ENCODE data around the gene BYSL. TPM values are rescaled to one million over a fixed set of nuclear protein-coding genes. Genes with fewer than 3 reads are reported as not detected.
A peak's percentile ranks its signal among the peaks of the same experiment; 100 is the strongest.

Gene BYSL
- total RNA-seq, 1 donor from 2014 or later = 11.5 TPM

DNA sequence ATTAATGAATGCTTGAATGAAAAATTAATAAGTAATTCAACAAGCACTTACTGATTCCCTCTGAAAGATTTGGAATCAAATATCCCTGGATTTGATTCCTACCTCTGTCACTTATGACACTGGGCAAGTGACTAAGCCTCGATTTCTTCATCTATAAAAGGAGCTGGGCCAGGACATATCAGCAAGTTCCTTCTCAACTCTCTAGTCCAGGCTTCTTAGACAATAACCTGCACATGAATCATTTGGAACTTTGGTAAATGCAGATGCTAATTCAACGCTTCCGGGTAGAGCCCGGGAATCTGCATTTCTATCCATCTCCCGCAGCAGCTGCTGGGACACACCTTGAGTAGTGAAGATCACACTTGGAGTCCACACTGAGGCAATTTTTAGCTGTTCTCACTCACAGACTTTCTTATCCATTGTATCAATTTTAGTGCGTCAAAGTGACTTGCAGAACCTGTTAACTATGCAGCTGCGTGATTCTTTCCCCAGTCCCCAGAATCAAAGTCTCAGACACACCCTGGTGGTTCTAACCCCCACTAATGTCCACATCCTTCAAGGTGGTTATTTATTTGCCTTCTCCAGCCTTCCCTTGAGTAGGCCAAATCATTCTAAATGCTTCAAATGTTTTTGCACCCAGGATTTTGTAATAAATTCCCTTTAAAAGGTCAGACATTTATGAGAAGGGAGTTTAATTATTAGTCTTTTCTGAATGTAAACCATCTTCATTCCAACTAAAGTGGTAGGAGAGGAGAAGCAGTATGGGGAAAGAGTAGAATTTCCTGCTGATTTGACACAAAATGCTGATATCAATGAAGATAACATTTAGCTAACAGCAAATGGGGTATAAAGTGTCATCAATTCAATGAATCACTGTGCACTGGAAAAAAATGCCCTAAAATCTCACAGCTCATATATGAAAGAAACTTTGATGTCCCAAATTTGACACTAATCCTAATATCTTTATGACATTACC, 46.3 kb downstream of the BYSL start:
- Histone ChIP-seq H3K9ac (no peak overlapping the region), H3K27ac (no peak overlapping the region), H3K4me1 (peaks cover 27% of the 10 kb centered on the region), H3K9me3 (ENCODE audit: low read depth) (no peaks in the 10 kb centered on the region), H3K36me3 (no peaks in the 10 kb centered on the region), H2AFZ (replicated peaks) (no peak overlapping the region), H3K79me2 (ENCODE audit: low read depth) (no peaks in the 10 kb centered on the region), H3F3A (ENCODE audit: low read depth) (peaks cover 20% of the 10 kb centered on the region), H4K20me1 (ENCODE audit: low read depth) (peaks cover 10% of the 10 kb centered on the region), H3K4me3 (no peak overlapping the region), H3K27me3 (no peaks in the 10 kb centered on the region), H3K4me2 (peak overlapping the region; percentile 29)
- no peak overlapping the region for H3K4me3 Mint-ChIP-seq
- TF ChIP-seq, protein P1, sequence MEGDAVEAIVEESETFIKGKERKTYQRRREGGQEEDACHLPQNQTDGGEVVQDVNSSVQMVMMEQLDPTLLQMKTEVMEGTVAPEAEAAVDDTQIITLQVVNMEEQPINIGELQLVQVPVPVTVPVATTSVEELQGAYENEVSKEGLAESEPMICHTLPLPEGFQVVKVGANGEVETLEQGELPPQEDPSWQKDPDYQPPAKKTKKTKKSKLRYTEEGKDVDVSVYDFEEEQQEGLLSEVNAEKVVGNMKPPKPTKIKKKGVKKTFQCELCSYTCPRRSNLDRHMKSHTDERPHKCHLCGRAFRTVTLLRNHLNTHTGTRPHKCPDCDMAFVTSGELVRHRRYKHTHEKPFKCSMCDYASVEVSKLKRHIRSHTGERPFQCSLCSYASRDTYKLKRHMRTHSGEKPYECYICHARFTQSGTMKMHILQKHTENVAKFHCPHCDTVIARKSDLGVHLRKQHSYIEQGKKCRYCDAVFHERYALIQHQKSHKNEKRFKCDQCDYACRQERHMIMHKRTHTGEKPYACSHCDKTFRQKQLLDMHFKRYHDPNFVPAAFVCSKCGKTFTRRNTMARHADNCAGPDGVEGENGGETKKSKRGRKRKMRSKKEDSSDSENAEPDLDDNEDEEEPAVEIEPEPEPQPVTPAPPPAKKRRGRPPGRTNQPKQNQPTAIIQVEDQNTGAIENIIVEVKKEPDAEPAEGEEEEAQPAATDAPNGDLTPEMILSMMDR (IDR thresholded peaks at IDR 0.05) = no peak
- TF ChIP-seq EZH2phosphoT487 (IDR thresholded peaks at IDR 0.05) = no peak
- TF ChIP-seq EZH2 (IDR thresholded peaks at IDR 0.05) = no peak
- H3K27me3 Mint-ChIP-seq (ENCODE audit: insufficient read depth, low read depth) = peaks cover 8% of the 10 kb centered on the region
- H3K27ac Mint-ChIP-seq = no peak overlapping the region
- no peaks in the 10 kb centered on the region for H3K9me3 Mint-ChIP-seq
- no peaks in the 10 kb centered on the region for H3K36me3 Mint-ChIP-seq
- peaks cover 46% of the 10 kb centered on the region for H3K4me1 Mint-ChIP-seq
- DNase-seq (ENCODE audit: low spot score) = no peak

DNA sequence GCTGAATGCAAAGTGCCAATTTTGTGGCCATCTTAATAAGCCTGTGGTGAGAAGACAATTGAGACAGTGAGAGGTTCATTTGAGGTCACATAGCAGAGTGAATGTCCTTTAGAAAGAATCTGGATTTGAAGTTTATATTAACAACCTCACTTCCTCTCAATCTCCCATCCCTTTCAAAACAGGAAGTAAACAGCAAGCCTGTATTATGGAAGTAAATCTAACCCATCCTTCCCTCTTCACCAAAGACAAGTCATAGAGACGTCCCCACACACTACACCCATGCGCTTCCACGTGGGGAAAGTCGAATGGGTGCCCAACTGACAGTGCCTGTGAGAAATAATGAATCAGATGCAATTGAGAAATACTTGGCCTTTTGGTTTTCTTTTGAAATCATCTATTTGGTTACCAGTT, 49.1 kb downstream of the BYSL start:
- no peaks in the 10 kb centered on the region for H3K27me3 ChIP-seq
- peak overlapping the region; percentile 50 for H3K27ac Mint-ChIP-seq
- H4K20me1 ChIP-seq (ENCODE audit: low read depth) = peaks cover 4% of the 10 kb centered on the region
- no peak overlapping the region for H2AFZ ChIP-seq (replicated peaks)
- H3K4me1 Mint-ChIP-seq = peaks cover 30% of the 10 kb centered on the region
- H3K36me3 Mint-ChIP-seq = no peaks in the 10 kb centered on the region
- H3K9me3 Mint-ChIP-seq = no peaks in the 10 kb centered on the region
- H3K36me3 ChIP-seq = no peaks in the 10 kb centered on the region
- H3F3A ChIP-seq (ENCODE audit: low read depth) = peaks cover 13% of the 10 kb centered on the region
- no peak overlapping the region for H3K4me3 ChIP-seq
- no peaks in the 10 kb centered on the region for H3K9me3 ChIP-seq (ENCODE audit: low read depth)
- no peak overlapping the region for H3K4me3 Mint-ChIP-seq
- no peak overlapping the region for H3K4me2 ChIP-seq
- no peaks in the 10 kb centered on the region for H3K79me2 ChIP-seq (ENCODE audit: low read depth)
- H3K9ac ChIP-seq = no peak overlapping the region
- peaks cover 23% of the 10 kb centered on the region for H3K4me1 ChIP-seq
- H3K27me3 Mint-ChIP-seq (ENCODE audit: insufficient read depth, low read depth) = peaks cover 5% of the 10 kb centered on the region
- TF ChIP-seq EZH2 (IDR thresholded peaks at IDR 0.05) (no peak), EZH2phosphoT487 (IDR thresholded peaks at IDR 0.05) (no peak)
- TF ChIP-seq, protein P1 (IDR thresholded peaks at IDR 0.05) = no peak
- DNase-seq (ENCODE audit: low spot score) = no peak
- no peak overlapping the region for H3K27ac ChIP-seq

DNA sequence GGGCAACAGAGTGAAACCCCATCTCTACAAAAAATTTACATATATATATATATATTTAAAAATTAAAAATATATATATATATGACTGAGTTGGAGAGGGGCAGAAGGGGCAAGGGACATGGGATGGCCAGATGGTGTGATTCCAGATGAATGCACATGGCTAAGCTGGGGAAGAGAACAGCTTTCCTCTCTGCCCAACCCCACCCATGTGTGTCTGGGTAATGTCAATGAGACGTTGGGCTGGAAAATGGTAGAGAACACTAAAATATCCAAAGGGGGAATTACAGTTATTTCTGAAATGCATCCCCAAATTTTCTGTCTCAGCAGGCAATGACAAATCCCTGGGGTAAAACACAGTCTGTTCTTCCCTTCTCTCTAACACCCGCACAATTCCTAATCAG, 51.5 kb downstream of the BYSL start:
- no peaks in the 10 kb centered on the region for H3K9me3 Mint-ChIP-seq
- H3K79me2 ChIP-seq (ENCODE audit: low read depth) = no peaks in the 10 kb centered on the region
- no peak overlapping the region for H2AFZ ChIP-seq (replicated peaks)
- DNase-seq (ENCODE audit: low spot score) = no peak
- no peaks in the 10 kb centered on the region for H4K20me1 ChIP-seq (ENCODE audit: low read depth)
- no peak overlapping the region for H3K4me3 ChIP-seq
- no peak overlapping the region for H3K4me2 ChIP-seq
- no peaks in the 10 kb centered on the region for H3K9me3 ChIP-seq (ENCODE audit: low read depth)
- peaks cover 8% of the 10 kb centered on the region for H3K4me1 Mint-ChIP-seq
- H3K27ac Mint-ChIP-seq = no peak overlapping the region
- H3F3A ChIP-seq (ENCODE audit: low read depth) = no peaks in the 10 kb centered on the region
- H3K4me1 ChIP-seq = peaks cover under 1% of the 10 kb centered on the region
- H3K27me3 Mint-ChIP-seq (ENCODE audit: insufficient read depth, low read depth) = peaks cover 3% of the 10 kb centered on the region
- no peaks in the 10 kb centered on the region for H3K27me3 ChIP-seq
- no peaks in the 10 kb centered on the region for H3K36me3 ChIP-seq
- H3K9ac ChIP-seq = no peak overlapping the region
- H3K4me3 Mint-ChIP-seq = no peak overlapping the region
- H3K36me3 Mint-ChIP-seq = no peaks in the 10 kb centered on the region
- TF ChIP-seq EZH2 (IDR thresholded peaks at IDR 0.05) (no peak), EZH2phosphoT487 (IDR thresholded peaks at IDR 0.05) (no peak)
- TF ChIP-seq, protein P1 (IDR thresholded peaks at IDR 0.05) = no peak
- H3K27ac ChIP-seq = no peak overlapping the region
